RWPE1 (cell line): ENCODE measurements around the gene TRIM74.
A peak's percentile ranks its signal among the peaks of the same experiment; 100 is the strongest.
"Not testable (repeated sequence)": the region's sequence is repeated elsewhere in the genome, so short reads cannot be mapped to it uniquely, and the experiment has no call there.

Source experiments
- CTCF ChIA-PET: fragments of 350-600 bp; sonication (Branson Sonifier 250); formaldehyde crosslinking; extraction: SDS; loops from one replicate; lab custom pipeline; 2021; lab: Yijun Ruan, JAX
- POLR2A ChIA-PET: fragments of 400-600 bp; formaldehyde crosslinking; extraction: SDS; loops from one replicate; lab custom pipeline; 2020; ENCODE audit warnings: antibody characterized with exemption; ENCODE audit not compliant: low non-redundant PET; lab: Yijun Ruan, JAX
- DNase-seq: peaks from one replicate; pipeline ENCODE4 v3.0.0; 2012; ENCODE audit warnings: low spot score
- H3K27ac ChIP-seq: fragments of 450-650 bp; 2 replicates; pipeline ENCODE4 v1.5.1; 2017

Gene TRIM74

DNA sequence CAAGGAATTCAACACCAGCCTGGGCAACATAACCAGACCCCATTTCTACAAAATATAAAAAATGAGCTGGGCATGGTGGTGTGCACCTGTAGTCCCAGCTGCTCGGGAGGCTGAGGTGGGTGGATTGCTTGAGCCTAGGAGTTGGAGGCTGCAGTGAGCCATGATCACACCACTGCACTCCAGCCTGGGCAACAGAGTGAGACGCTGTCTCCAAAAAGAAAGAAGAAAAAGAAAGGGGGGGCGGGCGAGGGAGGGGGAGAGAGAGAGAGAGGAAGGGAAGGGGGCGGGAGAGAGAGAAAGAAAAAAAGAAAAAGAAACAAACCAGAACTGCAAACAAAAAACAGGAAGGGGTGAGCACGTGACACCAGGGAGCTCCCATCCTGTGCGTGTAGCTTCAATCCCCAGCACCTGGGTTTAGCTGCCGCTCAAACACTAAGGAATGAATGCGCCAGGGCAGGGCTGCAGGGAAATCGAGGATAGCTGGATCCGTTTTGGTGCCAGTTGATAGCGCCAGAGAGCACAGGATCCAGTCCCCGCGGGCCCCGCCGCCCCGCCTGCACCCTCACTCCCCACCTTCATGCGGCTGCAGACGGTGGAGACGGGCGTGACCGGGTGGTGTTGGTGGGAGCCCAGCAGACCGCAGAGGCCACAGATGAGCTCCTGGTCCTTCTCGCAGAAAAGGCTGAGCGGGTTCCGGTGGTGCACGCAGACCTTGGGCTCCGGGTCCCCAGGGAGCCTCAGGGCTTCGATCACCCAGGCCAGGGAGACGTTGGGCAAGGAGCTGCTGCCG is 3.9 kb downstream of the TRIM74 start:
- POLR2A ChIA-PET, H3K27ac ChIP-seq, DNase-seq, CTCF ChIA-PET: not testable (repeated sequence)

DNA sequence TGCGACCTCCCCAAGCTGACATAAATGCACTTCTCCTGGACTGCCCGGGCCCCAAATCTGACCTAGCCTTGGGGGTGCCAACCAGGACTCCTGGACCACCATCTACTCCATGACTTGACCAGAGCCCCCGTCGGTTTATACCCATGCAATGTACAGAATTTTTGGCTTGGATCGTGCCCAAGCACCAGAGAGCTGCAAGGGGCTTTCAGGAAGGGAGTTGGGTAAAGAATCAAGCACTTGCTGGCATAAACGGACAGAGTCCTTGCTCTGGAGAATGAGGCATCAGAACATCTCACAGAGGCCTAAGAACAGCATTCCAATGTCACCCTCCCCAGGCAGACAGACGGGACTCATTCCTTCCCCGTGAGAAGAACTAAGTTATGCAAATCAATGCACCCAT is 6.2 kb downstream of the TRIM74 start:
- DNase-seq, POLR2A ChIA-PET: not testable (repeated sequence)

DNA sequence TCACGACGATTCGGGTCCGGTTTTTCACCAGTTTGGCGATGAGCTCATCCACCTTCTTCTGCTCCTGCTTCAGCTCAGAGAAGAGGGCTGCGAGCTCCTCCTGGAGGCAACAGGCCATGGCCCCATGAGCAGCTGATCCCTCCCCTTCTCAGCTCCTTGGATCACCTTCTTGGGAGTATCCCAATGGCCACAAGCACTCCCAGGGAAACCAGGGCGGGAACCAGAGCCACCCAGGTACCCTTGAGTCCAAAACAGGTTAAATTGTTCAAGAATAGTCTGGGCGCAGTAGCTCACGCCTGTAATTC is 8.0 kb downstream of the TRIM74 start:
- POLR2A ChIA-PET, H3K27ac ChIP-seq: not testable (repeated sequence)

More for the DNA sequence above, 6.2 kb downstream of the TRIM74 start:
- H3K27ac ChIP-seq, CTCF ChIA-PET: not testable (repeated sequence)

DNA sequence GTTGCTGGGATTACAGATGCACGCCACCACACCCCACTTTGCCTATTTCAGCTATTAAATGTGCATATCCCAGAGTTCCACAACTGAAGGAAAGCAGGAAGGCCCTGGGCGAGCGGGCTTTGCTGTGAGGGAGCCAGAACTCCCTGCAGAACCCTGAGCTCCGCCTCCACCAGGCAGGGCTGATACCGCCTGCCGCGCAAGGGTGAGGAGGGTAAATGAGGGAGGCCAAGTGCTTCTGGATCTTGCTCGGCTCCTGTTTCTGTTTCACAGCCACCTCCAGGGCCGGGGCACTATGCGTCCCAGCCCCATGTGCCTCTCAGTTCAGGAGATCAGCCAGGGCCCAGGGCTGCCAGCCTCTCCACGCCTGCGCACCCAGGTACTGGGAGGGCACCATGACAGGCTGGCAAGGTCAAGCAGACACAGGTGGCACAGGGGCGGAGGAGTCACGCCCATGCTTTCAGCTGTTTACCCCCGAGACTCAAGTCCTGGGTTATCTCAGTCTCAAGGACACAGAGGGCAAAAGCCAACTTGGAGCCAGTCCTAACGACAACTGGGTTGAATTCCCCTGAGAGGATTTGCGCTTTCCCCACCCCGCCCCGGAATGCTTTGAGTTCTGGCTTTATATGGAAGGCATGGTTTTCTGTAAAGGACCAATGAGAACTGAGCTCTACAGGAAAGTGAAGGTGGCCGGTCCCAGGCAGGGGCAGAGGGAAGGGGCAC is 8.5 kb downstream of the TRIM74 start:
- POLR2A ChIA-PET, DNase-seq, CTCF ChIA-PET, H3K27ac ChIP-seq: not testable (repeated sequence)

More for the DNA sequence above, 8.0 kb downstream of the TRIM74 start:
- CTCF ChIA-PET, DNase-seq: not testable (repeated sequence)

DNA sequence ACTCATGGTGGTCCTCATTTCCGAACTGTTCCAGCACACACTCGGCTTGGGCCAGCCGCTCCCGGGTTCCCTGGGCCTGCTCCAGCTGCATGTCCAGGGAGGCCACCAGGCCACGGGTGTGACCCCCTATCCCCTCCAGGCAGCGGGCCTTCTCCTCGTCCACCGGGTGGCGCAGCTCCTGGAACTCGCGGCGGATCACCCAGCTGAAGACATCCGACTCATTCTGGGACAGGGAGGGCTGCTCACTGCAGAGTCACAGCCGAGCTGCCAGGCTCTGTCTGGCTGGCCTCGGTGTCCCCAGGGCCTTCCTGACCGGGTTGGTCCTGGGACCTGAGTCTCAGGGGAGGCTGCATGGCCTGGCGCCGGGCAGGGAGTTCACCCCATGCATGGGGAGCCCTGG is 9.2 kb downstream of the TRIM74 start:
- CTCF ChIA-PET, DNase-seq, POLR2A ChIA-PET, H3K27ac ChIP-seq: not testable (repeated sequence)

DNA sequence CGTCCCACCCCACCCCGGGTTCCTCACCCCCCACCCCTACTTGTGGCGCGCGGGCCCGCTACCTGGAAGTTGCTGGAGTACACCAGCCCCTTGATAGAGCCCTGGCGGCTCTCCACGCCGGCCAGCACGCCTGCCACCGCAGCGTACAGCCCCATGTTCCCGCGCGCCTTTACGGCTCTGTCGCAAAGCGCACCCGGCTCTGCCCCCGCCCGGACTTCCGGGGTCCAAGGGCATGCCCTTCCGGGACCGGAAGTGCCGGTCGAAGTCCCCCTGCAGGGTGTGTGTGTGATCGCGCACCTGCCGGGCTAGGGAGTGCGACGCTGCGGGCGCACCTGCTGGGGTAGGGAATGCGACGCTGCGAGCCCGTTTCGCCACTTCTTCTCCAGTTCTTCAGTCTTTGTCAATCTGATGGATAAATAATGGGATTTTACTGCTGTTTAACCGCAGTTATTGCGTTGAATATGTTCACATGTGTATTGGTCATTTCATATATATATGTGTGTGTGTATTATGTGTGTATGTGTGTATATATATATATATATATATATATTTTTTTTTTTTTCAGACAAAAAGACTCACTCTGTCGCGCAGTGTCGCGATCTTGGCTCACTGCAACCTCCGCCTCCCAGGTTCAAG is 14.6 kb downstream of the TRIM74 start:
- POLR2A ChIA-PET, DNase-seq, H3K27ac ChIP-seq, CTCF ChIA-PET: not testable (repeated sequence)

DNA sequence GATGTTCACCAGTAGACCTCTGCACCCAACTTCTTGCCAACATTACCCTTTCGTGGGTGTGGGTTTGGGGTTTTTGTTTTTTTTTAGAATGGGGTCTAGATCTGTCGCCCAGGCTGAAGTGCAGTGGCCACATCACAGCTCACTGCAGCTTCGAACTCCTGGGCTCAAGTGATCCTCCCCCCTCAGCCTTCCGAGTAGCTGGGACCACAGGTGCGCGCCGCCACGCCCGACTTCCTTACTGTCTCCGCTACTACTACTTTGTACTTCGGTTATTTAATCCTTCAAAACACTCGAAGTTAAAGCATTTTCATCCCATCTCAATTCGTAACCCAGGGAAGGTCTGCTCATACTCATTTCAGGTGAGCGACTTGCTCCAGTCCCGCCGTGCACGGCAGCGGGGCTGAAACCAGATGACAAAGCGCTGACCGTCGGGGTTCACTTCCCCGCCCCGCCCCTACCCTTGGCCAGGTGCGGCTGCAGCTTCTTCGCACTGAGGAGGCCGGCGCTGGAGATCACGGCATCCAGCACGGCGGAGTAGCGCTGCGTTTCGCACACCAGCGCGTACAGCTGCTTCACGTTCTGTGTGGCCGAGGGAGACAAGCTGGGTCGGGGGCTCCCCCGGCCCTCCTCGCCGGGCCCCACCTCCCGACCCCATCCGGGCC is 15.2 kb downstream of the TRIM74 start:
- POLR2A ChIA-PET, CTCF ChIA-PET, DNase-seq, H3K27ac ChIP-seq: not testable (repeated sequence)

DNA sequence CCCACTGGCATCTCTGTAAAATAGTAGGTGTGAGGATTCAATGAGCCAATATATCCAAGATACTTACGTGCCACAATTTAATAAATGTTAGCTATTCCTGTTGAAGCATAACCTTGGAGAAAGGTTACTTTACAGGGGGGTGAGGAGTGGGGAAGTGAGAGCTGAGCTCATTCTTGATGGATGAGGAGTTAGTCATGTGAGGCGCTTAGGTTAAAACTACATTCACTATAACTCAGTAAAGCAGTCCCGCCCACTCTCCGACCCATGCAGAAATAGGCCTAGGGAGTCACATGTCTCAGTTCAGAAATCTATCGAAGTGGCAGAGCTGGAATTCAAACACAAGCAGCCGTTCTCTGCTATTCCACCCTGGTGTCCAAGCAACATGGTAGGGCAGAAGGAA is 18.8 kb downstream of the TRIM74 start:
- H3K27ac ChIP-seq, CTCF ChIA-PET, POLR2A ChIA-PET, DNase-seq: not testable (repeated sequence)

DNA sequence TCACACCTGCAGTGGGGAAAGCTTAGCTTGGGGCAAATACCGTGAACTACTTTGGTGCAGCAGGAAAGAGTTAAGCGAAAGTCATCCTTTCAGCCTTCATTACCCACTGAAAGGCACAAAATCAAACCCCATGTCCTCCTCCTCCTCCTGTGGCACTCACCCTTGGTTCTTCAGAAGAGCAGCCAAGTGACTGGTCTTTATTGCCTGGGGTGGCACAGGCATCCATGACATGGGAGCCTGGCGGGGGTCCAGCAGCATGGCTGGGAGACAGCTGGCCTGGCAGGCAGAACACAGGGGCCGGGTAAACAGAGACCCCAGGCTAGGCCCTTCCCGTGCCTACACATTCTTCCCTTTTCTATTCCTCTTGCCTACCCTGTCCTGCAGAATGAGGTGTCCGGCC is 19.6 kb downstream of the TRIM74 start:
- H3K27ac ChIP-seq, result peak overlapping the region; percentile 11
- DNase-seq, POLR2A ChIA-PET, CTCF ChIA-PET: not testable (repeated sequence)

DNA sequence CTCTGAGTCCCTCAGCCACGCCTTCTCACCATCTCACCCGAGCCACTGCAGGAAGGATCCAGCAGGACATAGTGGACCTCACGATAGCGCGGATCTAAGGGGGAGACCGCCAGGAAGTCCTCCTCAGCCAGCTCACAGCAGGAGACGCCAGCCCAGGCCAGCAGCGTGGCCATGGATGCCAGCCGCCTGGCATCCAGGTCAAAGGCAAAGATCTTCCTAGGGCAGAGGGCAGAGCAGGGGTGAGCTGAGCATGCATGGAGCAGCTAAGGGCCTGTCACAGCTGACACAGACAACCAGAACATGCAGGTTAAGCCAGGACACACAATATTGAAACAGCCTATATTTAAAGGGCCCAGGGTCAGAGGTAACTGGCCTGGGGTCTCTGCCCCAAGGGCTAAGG is 20.0 kb downstream of the TRIM74 start:
- CTCF ChIA-PET, DNase-seq, POLR2A ChIA-PET: not testable (repeated sequence)
- H3K27ac ChIP-seq, result peak overlapping the region; percentile 11

DNA sequence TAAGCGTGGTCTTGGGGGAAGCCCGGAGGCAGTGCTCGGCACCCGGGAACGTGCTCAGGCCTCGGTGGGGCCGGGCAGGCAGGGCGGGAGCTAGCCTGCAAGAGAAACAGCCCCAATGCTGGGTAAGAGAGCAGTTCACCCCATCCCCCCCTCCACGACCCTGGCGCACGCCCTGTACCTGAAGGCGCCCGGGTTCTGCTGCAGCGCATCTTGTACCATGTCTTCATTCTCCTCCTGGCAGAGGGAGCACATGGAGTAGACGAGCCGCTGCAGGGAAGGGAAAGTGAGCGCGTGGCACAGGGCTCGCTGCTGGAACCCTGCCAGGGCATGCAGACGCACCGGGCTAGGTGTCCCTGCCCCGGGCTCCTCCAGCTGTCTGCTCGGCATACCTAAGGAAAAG is 20.6 kb downstream of the TRIM74 start:
- DNase-seq, POLR2A ChIA-PET, H3K27ac ChIP-seq, CTCF ChIA-PET: not testable (repeated sequence)

DNA sequence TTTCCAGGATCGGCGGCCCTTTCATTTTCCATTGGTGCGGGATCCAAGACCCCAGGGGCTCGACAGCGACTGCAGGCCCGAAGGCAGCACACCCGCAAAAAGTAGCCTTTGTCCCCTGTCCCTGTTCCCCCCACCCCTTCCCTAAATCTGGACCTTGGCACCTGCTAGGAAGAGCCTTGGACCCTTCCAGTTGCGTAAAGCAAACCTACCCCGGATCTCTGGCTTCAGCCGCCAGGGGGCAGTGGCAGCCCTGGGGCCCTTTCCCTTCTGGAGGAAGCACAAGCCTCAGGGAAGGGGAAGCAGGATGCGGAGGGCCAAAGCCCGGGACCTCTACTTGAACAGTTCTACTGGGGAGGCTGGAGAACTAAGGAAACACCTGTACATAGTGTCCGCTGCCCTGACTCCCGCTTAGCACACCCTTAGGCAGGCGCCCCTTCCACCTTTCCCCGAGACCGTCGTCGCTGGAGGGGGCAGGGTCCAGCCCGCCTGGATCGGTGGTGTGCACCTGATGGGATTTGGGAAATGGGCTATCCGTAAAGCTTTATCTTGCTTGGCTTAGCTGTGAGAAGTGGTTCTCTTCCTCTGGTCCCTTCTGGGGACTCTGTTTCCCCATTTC is 23.0 kb downstream of the TRIM74 start:
- POLR2A ChIA-PET, DNase-seq, CTCF ChIA-PET: not testable (repeated sequence)
- 0 out of 2 replicates have a peak overlapping the region, but pooled peaks have one; percentile 12 for H3K27ac ChIP-seq

DNA sequence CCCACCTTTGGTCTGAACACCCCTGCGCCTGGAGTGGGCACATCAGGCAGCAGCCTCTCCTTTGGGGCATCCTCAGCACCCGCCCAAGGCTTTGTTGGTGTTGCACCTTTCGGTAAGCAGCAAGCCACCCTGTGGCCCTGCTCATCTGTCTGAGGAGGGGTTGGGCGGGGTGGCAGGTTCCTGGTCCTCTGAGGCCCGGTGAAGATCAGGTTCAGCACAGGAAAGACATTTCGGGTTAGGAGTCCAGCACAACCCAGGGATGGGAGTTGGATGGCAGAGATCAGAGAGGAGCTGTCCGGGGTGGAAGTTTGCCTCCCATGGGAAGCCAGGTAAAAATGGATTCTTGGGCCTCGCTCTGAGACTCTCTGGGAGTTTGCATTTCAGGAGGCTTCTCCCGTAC is 23.7 kb downstream of the TRIM74 start:
- CTCF ChIA-PET, POLR2A ChIA-PET, DNase-seq: not testable (repeated sequence)
- 0 out of 2 replicates have a peak overlapping the region, but pooled peaks have one; percentile 12 for H3K27ac ChIP-seq

DNA sequence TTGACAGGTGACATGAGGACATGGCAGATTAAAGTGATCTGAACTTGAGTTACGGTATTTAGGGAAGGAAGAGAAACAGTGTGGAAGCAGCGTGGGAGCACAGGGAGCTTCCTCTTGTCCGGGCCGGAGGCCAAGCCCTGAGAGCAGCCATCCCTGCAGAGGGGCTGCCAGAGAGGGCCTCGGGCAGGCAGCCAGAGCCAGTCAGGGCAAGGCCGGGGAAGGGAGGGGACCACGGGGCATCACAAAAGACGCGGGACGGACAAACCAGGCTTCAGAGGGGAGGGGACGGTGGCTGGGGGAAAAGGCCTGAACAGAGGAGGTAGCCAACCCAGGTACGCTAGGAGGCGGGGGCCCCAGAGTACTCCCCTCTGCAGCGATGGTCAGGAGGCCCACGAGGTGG is 24.3 kb downstream of the TRIM74 start:
- H3K27ac ChIP-seq, CTCF ChIA-PET, DNase-seq, POLR2A ChIA-PET: not testable (repeated sequence)

DNA sequence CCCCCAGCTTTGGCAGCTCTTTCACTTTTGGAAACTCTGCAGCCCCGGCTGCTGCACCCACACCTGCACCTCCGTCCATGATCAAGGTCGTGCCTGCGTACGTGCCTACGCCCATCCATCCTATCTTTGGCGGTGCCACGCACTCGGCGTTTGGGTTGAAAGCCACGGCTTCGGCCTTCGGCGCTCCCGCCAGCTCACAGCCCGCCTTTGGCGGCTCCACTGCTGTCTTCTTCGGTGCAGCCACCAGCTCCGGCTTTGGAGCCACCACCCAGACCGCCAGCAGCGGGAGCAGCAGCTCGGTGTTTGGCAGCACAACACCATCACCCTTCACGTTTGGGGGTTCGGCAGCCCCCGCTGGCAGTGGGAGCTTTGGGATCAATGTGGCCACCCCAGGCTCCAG is 26.3 kb downstream of the TRIM74 start:
- DNase-seq, POLR2A ChIA-PET, H3K27ac ChIP-seq, CTCF ChIA-PET: not testable (repeated sequence)

DNA sequence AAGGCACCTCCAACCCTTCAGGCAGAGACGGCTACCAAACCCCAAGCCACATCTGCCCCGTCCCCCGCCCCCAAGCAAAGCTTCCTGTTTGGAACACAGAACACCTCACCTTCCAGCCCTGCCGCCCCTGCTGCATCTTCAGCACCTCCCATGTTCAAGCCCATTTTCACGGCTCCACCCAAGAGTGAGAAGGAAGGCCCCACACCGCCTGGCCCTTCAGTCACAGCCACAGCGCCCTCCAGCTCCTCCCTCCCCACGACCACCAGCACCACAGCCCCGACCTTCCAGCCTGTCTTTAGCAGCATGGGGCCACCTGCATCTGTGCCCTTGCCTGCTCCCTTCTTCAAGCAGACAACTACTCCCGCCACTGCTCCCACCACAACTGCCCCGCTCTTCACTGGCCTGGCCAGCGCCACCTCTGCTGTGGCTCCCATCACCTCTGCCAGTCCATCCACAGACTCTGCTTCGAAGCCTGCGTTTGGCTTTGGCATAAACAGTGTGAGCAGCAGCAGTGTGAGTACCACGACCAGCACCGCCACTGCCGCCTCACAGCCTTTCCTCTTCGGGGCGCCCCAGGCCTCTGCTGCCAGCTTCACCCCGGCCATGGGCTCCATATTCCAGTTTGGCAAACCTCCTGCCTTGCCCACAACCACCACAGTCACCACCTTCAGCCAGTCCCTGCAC is 27.1 kb downstream of the TRIM74 start:
- CTCF ChIA-PET, DNase-seq, H3K27ac ChIP-seq, POLR2A ChIA-PET: not testable (repeated sequence)
